ENCODE data around the gene C10orf90.

Gene C10orf90

DNA sequence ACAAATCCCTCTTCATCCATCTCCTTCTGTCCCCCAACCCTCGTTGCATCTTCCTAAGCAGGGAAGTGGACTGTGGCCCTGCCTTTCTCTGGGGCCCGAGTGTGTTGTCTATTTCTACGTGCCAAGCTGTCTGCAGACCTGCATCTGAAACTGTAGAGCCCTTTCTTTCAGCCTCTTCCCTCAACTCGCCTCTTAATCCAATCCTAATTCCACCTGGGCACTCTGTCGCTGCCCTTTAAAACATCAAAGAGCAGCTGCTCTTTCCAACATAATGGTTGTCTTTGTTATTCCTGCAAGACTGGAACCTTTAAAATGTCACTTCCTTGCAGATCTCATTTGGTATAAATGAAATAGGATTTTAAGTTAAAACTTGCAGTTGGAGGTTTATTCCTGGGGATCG is 260.7 kb downstream of the C10orf90 start:
- DNase-seq = no peak

- no peak for DNase-seq
These were observed 261.4 kb downstream of the C10orf90 start for GRCh38 chr10:126408953-126409641.

GRCh38 chr10:126407831-126408230 is 262.7 kb downstream of the C10orf90 start:
- no peak for DNase-seq

GRCh38 chr10:126405239-126405775 is 265.2 kb downstream of the C10orf90 start:
- no peak for DNase-seq

DNA sequence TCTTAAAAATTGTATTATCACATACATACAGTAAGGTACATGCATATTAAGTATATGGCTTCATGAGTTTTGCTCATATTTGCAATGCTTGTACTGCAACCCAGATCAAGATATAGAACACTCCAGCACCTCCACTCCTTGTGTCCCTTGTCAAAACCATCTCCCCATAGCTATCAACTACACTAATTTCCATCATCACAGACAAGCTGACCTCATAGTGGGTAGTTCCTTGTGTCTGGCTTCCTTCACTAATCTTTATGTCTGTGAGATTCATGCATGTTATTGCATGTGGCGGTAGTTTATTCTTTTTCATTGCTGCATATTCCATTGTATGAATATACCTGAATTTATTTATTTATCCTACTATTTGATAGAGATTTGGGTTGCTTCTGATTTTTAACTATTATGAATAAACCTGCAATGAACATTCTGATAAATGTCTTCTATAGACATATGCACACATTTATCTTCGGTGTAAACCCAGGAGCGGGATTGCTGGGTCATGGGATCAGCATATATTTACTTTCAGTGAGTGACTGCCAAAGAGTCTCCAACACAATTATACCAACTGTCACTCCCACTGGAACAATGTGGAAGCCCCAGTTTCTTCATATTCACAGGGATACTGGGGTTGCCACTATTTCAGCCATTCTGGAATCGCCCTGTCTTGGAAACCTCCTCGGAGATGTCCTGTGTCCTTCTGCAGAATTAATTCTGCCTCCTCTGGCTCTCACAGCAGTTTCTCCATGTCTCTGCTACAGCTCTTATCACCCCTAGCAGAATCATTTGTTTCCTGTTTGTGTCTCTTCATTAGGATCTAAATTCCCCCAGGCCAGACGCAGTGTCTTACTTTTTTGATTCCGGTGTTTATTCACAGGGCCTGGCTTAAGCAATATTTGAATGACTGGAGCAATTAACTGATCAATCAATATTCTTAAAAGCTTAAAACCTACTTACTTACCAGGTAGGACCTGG is 267.5 kb downstream of the C10orf90 start:
- DNase-seq = no peak

DNA sequence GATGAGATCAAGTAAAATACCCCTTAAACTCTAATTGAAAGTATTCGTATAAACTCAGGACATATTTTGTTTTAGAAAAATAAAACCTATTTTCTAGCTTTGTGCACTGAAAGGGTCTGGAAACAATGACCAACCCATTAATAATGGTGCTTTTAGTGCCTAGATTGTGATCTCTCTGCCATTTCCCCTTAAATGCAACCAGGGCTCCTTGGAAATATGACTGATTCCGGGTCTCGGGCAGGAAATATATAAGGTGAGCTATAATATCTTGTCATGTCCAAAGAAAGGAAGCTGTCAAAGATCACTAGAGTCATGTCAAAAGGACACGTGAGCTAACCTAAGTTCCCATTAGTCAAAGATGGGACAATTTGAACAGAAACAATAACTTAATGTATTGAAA is 269.9 kb downstream of the C10orf90 start:
- DNase-seq = no peak

GRCh38 chr10:126398924-126399323 is 271.6 kb downstream of the C10orf90 start:
- no peak for DNase-seq

- no peak for DNase-seq
These were observed 272.1 kb downstream of the C10orf90 start for GRCh38 chr10:126398383-126398743.

GRCh38 chr10:126397640-126398382 is 272.7 kb downstream of the C10orf90 start:
- no peak for DNase-seq

- no peak for DNase-seq
These were observed 273.3 kb downstream of the C10orf90 start for GRCh38 chr10:126397156-126397555.

- DNase-seq = no peak
These were observed 275.5 kb downstream of the C10orf90 start for GRCh38 chr10:126394948-126395347.

GRCh38 chr10:126393076-126393475 is 277.4 kb downstream of the C10orf90 start:
- no peak for DNase-seq

- no peak for DNase-seq
These were observed 278.0 kb downstream of the C10orf90 start for GRCh38 chr10:126392469-126392868.

DNA sequence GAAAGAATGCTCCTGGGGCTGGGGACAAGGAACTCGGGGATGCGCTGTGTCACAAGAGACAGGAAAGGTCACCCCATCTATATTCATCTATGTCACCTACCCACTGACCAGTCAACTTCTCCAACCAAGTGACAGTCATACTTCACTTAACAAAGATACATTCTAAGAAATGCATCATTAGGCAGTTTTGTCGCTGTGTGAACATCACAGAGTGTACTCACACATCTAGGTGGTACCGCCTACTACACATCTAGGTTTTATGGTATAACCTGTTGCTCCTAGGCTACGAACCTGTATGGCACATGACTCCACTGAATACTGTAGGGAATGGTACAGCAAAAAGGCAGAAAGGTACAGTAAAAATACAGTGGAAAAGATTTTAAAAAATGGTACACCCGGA is 278.4 kb downstream of the C10orf90 start:
- DNase-seq = no peak

DNA sequence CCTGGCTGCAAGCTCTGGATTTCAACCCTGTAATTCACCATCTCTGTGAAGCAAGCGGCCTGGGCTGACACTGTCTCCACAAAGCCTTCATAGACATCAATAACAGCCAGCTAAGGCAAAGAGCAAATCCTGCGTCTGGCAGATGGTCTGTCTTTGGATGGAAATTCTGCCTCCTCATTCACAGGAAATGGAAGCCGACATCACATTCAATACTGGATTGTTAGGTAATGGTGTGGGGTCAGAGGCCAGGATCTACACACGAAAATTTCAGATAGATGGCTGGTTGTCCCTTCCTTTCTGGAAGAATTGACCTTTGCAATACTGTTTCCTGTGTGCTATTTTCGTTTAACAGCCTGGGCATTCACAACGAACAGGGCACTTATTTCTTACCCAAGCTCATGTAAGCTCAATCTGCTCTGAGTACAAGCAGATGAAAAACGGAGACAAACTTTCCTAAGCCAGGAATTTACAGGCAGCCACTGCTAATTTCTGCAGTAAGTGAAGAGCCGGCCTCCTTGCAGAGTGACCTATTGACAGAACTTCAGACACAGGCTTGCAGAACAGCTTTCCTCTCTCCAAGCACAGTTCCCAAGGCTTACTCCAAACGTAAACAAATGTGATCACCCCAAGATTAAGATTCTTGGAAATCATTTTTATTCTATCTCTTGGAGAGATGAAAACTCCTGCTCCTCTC is 279.2 kb downstream of the C10orf90 start:
- no peak for DNase-seq

DNA sequence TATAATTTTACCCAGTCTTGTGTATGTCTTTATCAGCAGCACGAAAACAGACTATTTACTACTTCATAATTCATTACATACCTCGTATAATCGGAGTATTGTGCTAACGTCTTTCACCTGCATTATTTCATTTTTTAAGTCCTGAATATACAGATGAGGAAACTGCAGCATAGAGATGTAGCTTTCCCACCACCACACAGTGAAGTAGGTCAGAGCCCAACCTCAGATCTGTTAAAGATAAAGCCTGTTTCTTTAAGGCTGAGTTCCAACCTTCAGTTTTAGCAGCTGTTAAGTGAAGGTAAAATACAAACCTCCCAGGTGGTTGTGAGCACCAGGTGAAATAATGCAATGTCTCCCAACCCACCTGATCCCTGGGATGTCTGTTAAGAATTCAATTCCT is 280.2 kb downstream of the C10orf90 start:
- DNase-seq = no peak

GRCh38 chr10:126387931-126388911 is 282.3 kb downstream of the C10orf90 start, which contains the start of gene ADAM12:
Gene ADAM12 (minus strand): TSS chr10:126388477. CDS start chr10:126388145, 332 bp downstream.
- no peak for DNase-seq

DNA sequence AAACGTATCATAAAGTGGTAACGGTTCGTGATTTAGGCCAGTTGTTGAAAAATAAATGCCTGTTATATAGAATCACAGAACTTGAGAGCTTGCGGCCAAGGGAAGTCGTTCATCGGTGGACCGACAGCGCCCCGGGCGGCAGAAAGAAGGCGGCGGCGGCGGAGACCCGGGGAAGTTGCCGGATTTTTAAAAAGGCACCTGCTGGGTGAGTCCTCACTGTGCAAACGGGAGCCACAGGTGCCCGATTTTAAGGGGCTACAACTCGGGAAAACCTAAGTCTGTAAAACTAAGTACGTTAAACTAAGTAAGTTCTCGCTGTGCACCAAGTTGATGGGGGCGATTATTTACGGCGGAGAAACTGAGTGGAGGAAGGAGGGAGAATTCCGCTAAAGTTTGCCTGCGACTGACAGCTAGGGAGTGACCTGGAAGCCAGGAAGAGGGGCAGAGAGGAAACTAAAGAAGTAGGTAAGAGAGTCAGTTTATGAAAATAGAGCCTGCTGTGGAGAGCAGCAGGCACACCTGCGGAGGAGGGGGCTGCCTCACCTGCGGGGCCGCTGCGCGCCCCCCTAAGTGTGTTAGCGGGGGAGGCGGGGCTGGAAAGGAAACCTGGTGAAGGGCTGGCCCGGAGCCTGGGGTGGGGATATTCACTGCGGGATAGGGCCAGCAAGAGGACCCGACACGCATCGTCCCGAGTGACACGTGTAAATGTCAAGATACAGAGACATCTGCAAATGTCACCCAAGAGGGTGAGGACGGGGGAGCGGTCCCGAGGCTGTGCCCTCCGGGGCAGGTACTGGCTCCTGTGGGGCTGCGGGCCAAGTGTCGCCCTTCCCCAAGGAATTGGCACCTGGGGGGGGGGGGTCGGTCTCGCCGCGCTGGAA is 283.2 kb downstream of the C10orf90 start:
- DNase-seq = no peak

GRCh38 chr10:126384269-126384873 is 286.1 kb downstream of the C10orf90 start:
- no peak for DNase-seq
